Measurements from ENCODE around the gene ATP1B3. TPM values are rescaled to one million over a fixed set of nuclear protein-coding genes. Genes with fewer than 3 reads are reported as not detected.

ATP1B3 gene
- total and polyA plus RNA-seq, 2 of the 13 experiments (the other 11 are each of a cell fraction or from before 2014, with no cell fraction given) = 84.3 to 93.6 TPM

DNA sequence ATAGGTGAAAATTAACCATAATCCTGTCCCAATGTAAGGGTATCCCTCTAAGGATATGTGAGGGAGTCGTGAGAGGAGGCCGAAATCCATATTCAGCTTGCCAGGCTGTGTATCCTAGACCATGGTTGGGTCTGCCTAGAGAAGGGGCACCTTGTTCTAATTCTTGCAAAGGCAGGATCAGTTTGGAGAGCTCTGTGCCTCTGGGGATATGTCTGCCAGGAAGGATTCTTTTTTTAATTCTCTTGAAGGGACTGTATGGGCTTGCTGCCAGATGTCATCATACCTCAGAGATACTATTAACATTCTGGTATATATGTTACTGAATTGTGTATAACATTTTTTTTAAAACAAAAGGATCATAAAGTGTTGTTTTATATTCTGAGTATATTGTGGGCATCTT lies 2.4 kb downstream of the ATP1B3 start:
- Histone ChIP-seq H4K20me1 (ENCODE audit: insufficient read depth, low read length) (peaks cover 4% of the 10 kb centered on the region; the same call in 1 of the 2 replicates), H2AFZ (ENCODE audit: low read length) (no peak overlapping the region), H3K4me2 (ENCODE audit: low read depth, low read length) (peak overlapping the region; percentile 81), H3K79me2 (ENCODE audit: insufficient read depth, low read length) (peaks cover 63% of the 10 kb centered on the region), H3K27me3 (ENCODE audit: control insufficient read depth in 1 of 2, insufficient read depth in 2 of 2, low read length in 2 of 2) (no peaks in the 10 kb centered on the region), H3K4me1 (ENCODE audit: insufficient read depth, low read length) (peaks cover 40% of the 10 kb centered on the region), H3K36me3 (replicated peaks in 1 of 2; ENCODE audit: control insufficient read depth in 1 of 2, insufficient read depth in 2 of 2, low read length in 2 of 2) (peaks cover 0 to 9% of the 10 kb centered on the region in 2 experiments; a peak in 3 of 5 replicates), H3K4me3 (replicated peaks in 1 of 3; ENCODE audit: insufficient read depth in 1 of 3, low read depth in 2 of 3, low read length in 3 of 3) (peak overlapping the region; percentile 92 to 99 (median 92); a peak in 5 of 6 replicates), H3K9ac (ENCODE audit: insufficient read depth, low read depth, low read length) (0 out of 2 replicates have a peak overlapping the region, but pooled peaks have one; percentile 86), H3K27ac (ENCODE audit: extremely low read length, insufficient read depth, low read length) (no peak overlapping the region), H3K9me3 (ENCODE audit: low read length) (no peaks in the 10 kb centered on the region)
- WGBS (ENCODE audit: low lambda C conversion rate) = 54% methylated on average over 2 of the region's 2 CpGs
- ChIA-PET POLR2A (no interaction called here), CTCF (ENCODE audit: low intra/inter-chr PET ratio, low total read pairs) (no interaction called here)
- DNase-seq (ENCODE audit: low spot score) (no peak), FAIRE-seq (no peak), ATAC-seq (no peak)
- in situ Hi-C loops (cut with HindIII; ENCODE audit: extremely low pct_ligation_motif_present, low pct_unique_long_range_greater_than_20kb) (loop anchor here (10.0 kb wide), 1 partner anchor 144 kb away; the partner anchor contains the start of gene RNF7), intact Hi-C loops (cut with micrococcal nuclease; ENCODE audit: unreplicated experiment) (loop anchor here (10.0 kb wide), 2 partner anchors 394 to 574 kb away; partner anchors contain the start of gene RASA2)
- BruUV-seq (replicated peaks) = no TSS peak
- TF ChIP-seq ZNF619 (CRISPR knock-in tag; IDR thresholded peaks at IDR 0.05) (no peak), RXRB (CRISPR knock-in tag; IDR thresholded peaks at IDR 0.05; ENCODE audit: borderline replicate concordance) (no peak), THAP7 (CRISPR knock-in tag; IDR thresholded peaks at IDR 0.05) (no peak), PLRG1 (conservative IDR thresholded peaks at IDR 0.05) (no peak), U2AF2 (IDR thresholded peaks at IDR 0.05; ENCODE audit: low read depth, low read length) (no peak), EHMT2 (IDR thresholded peaks at IDR 0.05; ENCODE audit: borderline replicate concordance, low read depth, low read length) (no peak), FOXA1 (IDR thresholded peaks at IDR 0.05) (no peak), FOXA1 (CRISPR knock-in tag; IDR thresholded peaks at IDR 0.05) (no peak), XRCC5 (optimal IDR thresholded peaks at IDR 0.05; ENCODE audit: low read length) (no peak), LBX2 (CRISPR knock-in tag; IDR thresholded peaks at IDR 0.05; ENCODE audit: borderline replicate concordance) (no peak), KLF6 (CRISPR knock-in tag; IDR thresholded peaks at IDR 0.05) (no peak), FOXK1 (CRISPR knock-in tag; IDR thresholded peaks at IDR 0.05; ENCODE audit: borderline replicate concordance, low read depth) (no peak), ZNF441 (CRISPR knock-in tag; IDR thresholded peaks at IDR 0.05; ENCODE audit: borderline replicate concordance) (no peak), ATAD3A (CRISPR knock-in tag; IDR thresholded peaks at IDR 0.05) (no peak), ZNF12 (CRISPR knock-in tag; IDR thresholded peaks at IDR 0.05) (no peak), ZNF333 (CRISPR knock-in tag; IDR thresholded peaks at IDR 0.05; ENCODE audit: borderline replicate concordance) (no peak), MEIS1 (CRISPR knock-in tag; IDR thresholded peaks at IDR 0.05; ENCODE audit: borderline replicate concordance) (no peak), TARDBP (CRISPR knock-in tag; IDR thresholded peaks at IDR 0.05) (no peak), BATF2 (CRISPR knock-in tag; IDR thresholded peaks at IDR 0.05) (no peak), ZNF549 (CRISPR knock-in tag; IDR thresholded peaks at IDR 0.05) (no peak)
- TF ChIP-seq, protein P1, sequence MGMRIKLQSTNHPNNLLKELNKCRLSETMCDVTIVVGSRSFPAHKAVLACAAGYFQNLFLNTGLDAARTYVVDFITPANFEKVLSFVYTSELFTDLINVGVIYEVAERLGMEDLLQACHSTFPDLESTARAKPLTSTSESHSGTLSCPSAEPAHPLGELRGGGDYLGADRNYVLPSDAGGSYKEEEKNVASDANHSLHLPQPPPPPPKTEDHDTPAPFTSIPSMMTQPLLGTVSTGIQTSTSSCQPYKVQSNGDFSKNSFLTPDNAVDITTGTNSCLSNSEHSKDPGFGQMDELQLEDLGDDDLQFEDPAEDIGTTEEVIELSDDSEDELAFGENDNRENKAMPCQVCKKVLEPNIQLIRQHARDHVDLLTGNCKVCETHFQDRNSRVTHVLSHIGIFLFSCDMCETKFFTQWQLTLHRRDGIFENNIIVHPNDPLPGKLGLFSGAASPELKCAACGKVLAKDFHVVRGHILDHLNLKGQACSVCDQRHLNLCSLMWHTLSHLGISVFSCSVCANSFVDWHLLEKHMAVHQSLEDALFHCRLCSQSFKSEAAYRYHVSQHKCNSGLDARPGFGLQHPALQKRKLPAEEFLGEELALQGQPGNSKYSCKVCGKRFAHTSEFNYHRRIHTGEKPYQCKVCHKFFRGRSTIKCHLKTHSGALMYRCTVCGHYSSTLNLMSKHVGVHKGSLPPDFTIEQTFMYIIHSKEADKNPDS (CRISPR knock-in tag; IDR thresholded peaks at IDR 0.05) = no peak

Measured in HepG2 (cell line).